K562 (cell line): ENCODE measurements around the gene GDF11. TPM values are rescaled to one million over a fixed set of nuclear protein-coding genes. Genes with fewer than 3 reads are reported as not detected.

Experiments used
- ATF6 ChIP-seq: sonication (generic); formaldehyde crosslinking; IDR thresholded peaks from 2 replicates; pipeline ENCODE4 v1.4.0; 2020; ENCODE audit warnings: mild to moderate bottlenecking, missing genetic modification reagents
- CEBPG ChIP-seq, 3 experiments: fragments of 200-800 bp in 1 of 3; sonication (Bioruptor generic) in 1 of 3; sonication (generic) in 1 of 3; formaldehyde crosslinking in 1 of 3; IDR thresholded peaks in 2 of 3; conservative IDR thresholded peaks in 1 of 3; 2 replicates each; pipeline versions ENCODE4 v1.6.1 to v1.8.0; 2016 to 2022; ENCODE audit warnings: missing compliant biosample characterization in 2 of 3, missing genetic modification characterization in 2 of 3, mild to moderate bottlenecking in 1 of 3, missing genetic modification reagents in 1 of 3
- ETS1 ChIP-seq: conservative IDR thresholded peaks from 2 replicates; pipeline ENCODE4 v1.6.1; 2011; ENCODE audit warnings: low read depth, mild to moderate bottlenecking, low read length; ENCODE audit not compliant: control insufficient read depth
- KAT2B ChIP-seq: IDR thresholded peaks from one replicate; pipeline ENCODE4 v1.6.1; 2012; ENCODE audit warnings: low read depth, mild to moderate bottlenecking, control low read depth, inconsistent platforms, low read length, moderate library complexity
- L3MBTL2 ChIP-seq: fragments of 450-650 bp; IDR thresholded peaks from 2 replicates; pipeline ENCODE4 v1.6.1; 2016; ENCODE audit warnings: mild to moderate bottlenecking, moderate library complexity
- MNT ChIP-seq, 2 experiments: fragments of 450-650 bp; conservative IDR thresholded peaks; 2 replicates each; pipeline ENCODE4 v1.6.1; 2017; ENCODE audit warnings: mild to moderate bottlenecking in 2 of 2, moderate library complexity in 2 of 2
- TEAD2 ChIP-seq: fragments of 450-650 bp; IDR thresholded peaks from 2 replicates; pipeline ENCODE4 v1.6.1; 2016; ENCODE audit warnings: missing genetic modification characterization, control low read depth, missing compliant biosample characterization
- TRIM25 ChIP-seq: fragments of 450-650 bp; IDR thresholded peaks from 2 replicates; pipeline ENCODE4 v1.7.0; 2016; ENCODE audit warnings: borderline replicate concordance
- ZNF143 ChIP-seq: sonication (generic); formaldehyde crosslinking; IDR thresholded peaks from 2 replicates; pipeline ENCODE4 v1.9.0; 2022; ENCODE audit warnings: mild to moderate bottlenecking, missing genetic modification reagents
- ZNF639 ChIP-seq, 2 experiments: fragments of 200-800 bp in 1 of 2; sonication (Bioruptor generic) in 1 of 2; sonication (generic) in 1 of 2; formaldehyde crosslinking in 1 of 2; IDR thresholded peaks in 1 of 2; conservative IDR thresholded peaks in 1 of 2; 2 replicates each; pipeline versions ENCODE4 v1.5.0 to v1.6.1; 2016 to 2020; ENCODE audit warnings: missing compliant biosample characterization in 1 of 2, missing genetic modification characterization in 1 of 2, missing genetic modification reagents in 1 of 2
- polyA plus RNA-seq, 8 experiments: library from polyadenylated mRNA; depleted of rRNA in 4 of 8; stranded (reverse) in 5 of 8; unstranded in 3 of 8; fragments of >200 nt; fragmentation: Nextera tagmentation in 2 of 8; fragmentation: Illumina TruSeq in 1 of 8; extraction: Ambion mirVana in 2 of 8; extraction: Trizol in 1 of 8; gene quantifications; 2 replicates each; pipeline versions ENCODE4 v1.2.1 to v1.2.3, GENCODE V29; 2011 to 2014; ENCODE audit warnings: inconsistent platforms in 1 of 8, missing spikeins in 1 of 8
- total RNA-seq, 7 experiments: library from RNA; depleted of rRNA in 6 of 7; stranded (reverse); fragments of >200 nt in 6 of 7; fragmentation: Illumina TruSeq in 2 of 7; extraction: Trizol in 2 of 7; gene quantifications; 2 replicates each; pipeline versions ENCODE4 v1.2.1 to v1.2.3, GENCODE V29; 2011 to 2021; ENCODE audit warnings: low replicate concordance in 1 of 7

The GDF11 gene
- total and polyA plus RNA-seq, 9 of the 15 experiments (the other 6 are each of a cell fraction or from before 2014, with no cell fraction given) = 1.4 to 15.7 (median 4.8) TPM

GRCh38 chr12:55699471-55700055 is 43.4 kb upstream of the GDF11 start (continued):
- no peak for TF ChIP-seq MNT (conservative IDR thresholded peaks at IDR 0.05)
- TF ChIP-seq TRIM25 = no peak
- no peak for TF ChIP-seq L3MBTL2
- TF ChIP-seq ZNF143 (CRISPR knock-in tag) = no peak
- no peak for TF ChIP-seq ATF6 (CRISPR knock-in tag)
- TF ChIP-seq ETS1 = no peak
- TF ChIP-seq ZNF639 (CRISPR knock-in tag; conservative IDR thresholded peaks at IDR 0.05 in 1 of 2, IDR thresholded peaks at IDR 0.05 in 1 of 2) = no peak
- no peak for TF ChIP-seq TEAD2 (tag)
- TF ChIP-seq KAT2B = no peak
- TF ChIP-seq CEBPG (CRISPR knock-in tag; IDR thresholded peaks at IDR 0.05) = no peak
- no peak for TF ChIP-seq CEBPG (tag; conservative IDR thresholded peaks at IDR 0.05 in 1 of 2, IDR thresholded peaks at IDR 0.05 in 1 of 2)
